Chondrocyte (in vitro differentiated cells): ENCODE measurements around the gene REEP1. TPM values are rescaled to one million over a fixed set of nuclear protein-coding genes. Genes with fewer than 3 reads are reported as not detected.

Source experiments
- DNase-seq: peaks from one replicate; pipeline ENCODE4 v3.0.0; 2021; ENCODE audit warnings: mixed read lengths, low spot score
- H3K27ac Mint-ChIP-seq: one replicate; pipeline ENCODE4 v1.8.0; 2021; ENCODE audit warnings: mild to moderate bottlenecking, moderate library complexity, mixed read lengths; ENCODE audit not compliant: unreplicated experiment
- H3K27me3 Mint-ChIP-seq: 2 replicates; pipeline ENCODE4 v1.8.0; 2021; ENCODE audit warnings: low read depth, mixed read lengths
- H3K36me3 Mint-ChIP-seq: 2 replicates; pipeline ENCODE4 v1.8.0; 2021; ENCODE audit warnings: low read depth, mixed read lengths
- H3K4me1 Mint-ChIP-seq: 2 replicates; pipeline ENCODE4 v1.8.0; 2021; ENCODE audit warnings: low read depth, mild to moderate bottlenecking, mixed read lengths
- H3K4me3 Mint-ChIP-seq: one replicate; pipeline ENCODE4 v1.8.0; 2021; ENCODE audit warnings: mild to moderate bottlenecking, moderate library complexity, mixed read lengths; ENCODE audit not compliant: unreplicated experiment
- H3K9me3 Mint-ChIP-seq: 2 replicates; pipeline ENCODE4 v1.8.0; 2021; ENCODE audit warnings: low read depth, mixed read lengths
- total RNA-seq: library from RNA; stranded (reverse); gene quantifications from 3 replicates; pipeline ENCODE4 v1.2.1, GENCODE V29; 2021
- TF ChIP-seq, protein P1 (sequence below): fragments of 200-600 bp; sonication (generic); IDR thresholded peaks from 2 replicates; pipeline ENCODE4 v1.5.0; 2021; ENCODE audit warnings: antibody characterized with exemption, mild to moderate bottlenecking, moderate library complexity

REEP1 gene
- total RNA-seq, 1 donor from 2014 or later = 2.4 TPM

- Mint-ChIP-seq H3K9me3 (no peaks in the 10 kb centered on the region), H3K4me1 (peaks cover under 1% of the 10 kb centered on the region), H3K4me3 (no peak overlapping the region), H3K36me3 (no peaks in the 10 kb centered on the region), H3K27me3 (peaks cover 17% of the 10 kb centered on the region), H3K27ac (no peak overlapping the region)
- TF ChIP-seq, protein P1, sequence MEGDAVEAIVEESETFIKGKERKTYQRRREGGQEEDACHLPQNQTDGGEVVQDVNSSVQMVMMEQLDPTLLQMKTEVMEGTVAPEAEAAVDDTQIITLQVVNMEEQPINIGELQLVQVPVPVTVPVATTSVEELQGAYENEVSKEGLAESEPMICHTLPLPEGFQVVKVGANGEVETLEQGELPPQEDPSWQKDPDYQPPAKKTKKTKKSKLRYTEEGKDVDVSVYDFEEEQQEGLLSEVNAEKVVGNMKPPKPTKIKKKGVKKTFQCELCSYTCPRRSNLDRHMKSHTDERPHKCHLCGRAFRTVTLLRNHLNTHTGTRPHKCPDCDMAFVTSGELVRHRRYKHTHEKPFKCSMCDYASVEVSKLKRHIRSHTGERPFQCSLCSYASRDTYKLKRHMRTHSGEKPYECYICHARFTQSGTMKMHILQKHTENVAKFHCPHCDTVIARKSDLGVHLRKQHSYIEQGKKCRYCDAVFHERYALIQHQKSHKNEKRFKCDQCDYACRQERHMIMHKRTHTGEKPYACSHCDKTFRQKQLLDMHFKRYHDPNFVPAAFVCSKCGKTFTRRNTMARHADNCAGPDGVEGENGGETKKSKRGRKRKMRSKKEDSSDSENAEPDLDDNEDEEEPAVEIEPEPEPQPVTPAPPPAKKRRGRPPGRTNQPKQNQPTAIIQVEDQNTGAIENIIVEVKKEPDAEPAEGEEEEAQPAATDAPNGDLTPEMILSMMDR = no peak
- no peak for DNase-seq
Measured at GRCh38 chr2:86243950-86244733, 93.3 kb downstream of the REEP1 start.

GRCh38 chr2:86243272-86243671 is 94.2 kb downstream of the REEP1 start:
- H3K4me3 Mint-ChIP-seq = no peak overlapping the region
- DNase-seq = no peak
- no peak overlapping the region for H3K27ac Mint-ChIP-seq
- H3K27me3 Mint-ChIP-seq = peaks cover 17% of the 10 kb centered on the region
- TF ChIP-seq, protein P1 = no peak
- no peaks in the 10 kb centered on the region for H3K36me3 Mint-ChIP-seq
- no peaks in the 10 kb centered on the region for H3K9me3 Mint-ChIP-seq
- no peaks in the 10 kb centered on the region for H3K4me1 Mint-ChIP-seq

GRCh38 chr2:86241611-86242010 is 95.8 kb downstream of the REEP1 start:
- Mint-ChIP-seq H3K4me1 (no peaks in the 10 kb centered on the region), H3K9me3 (no peaks in the 10 kb centered on the region), H3K36me3 (no peaks in the 10 kb centered on the region), H3K4me3 (no peak overlapping the region), H3K27me3 (peaks cover 17% of the 10 kb centered on the region), H3K27ac (no peak overlapping the region)
- TF ChIP-seq, protein P1 = no peak
- no peak for DNase-seq

- H3K27me3 Mint-ChIP-seq = peaks cover 19% of the 10 kb centered on the region
- no peaks in the 10 kb centered on the region for H3K36me3 Mint-ChIP-seq
- H3K9me3 Mint-ChIP-seq = no peaks in the 10 kb centered on the region
- no peak for DNase-seq
- H3K4me1 Mint-ChIP-seq = no peaks in the 10 kb centered on the region
- TF ChIP-seq, protein P1 = no peak
- no peak overlapping the region for H3K27ac Mint-ChIP-seq
- no peak overlapping the region for H3K4me3 Mint-ChIP-seq
Measured at GRCh38 chr2:86240251-86240650, 97.2 kb downstream of the REEP1 start.

GRCh38 chr2:86239745-86240144 is 97.7 kb downstream of the REEP1 start:
- no peak for DNase-seq
- Mint-ChIP-seq H3K4me3 (no peak overlapping the region), H3K4me1 (no peaks in the 10 kb centered on the region), H3K27me3 (peaks cover 19% of the 10 kb centered on the region), H3K36me3 (no peaks in the 10 kb centered on the region), H3K9me3 (no peaks in the 10 kb centered on the region), H3K27ac (no peak overlapping the region)
- TF ChIP-seq, protein P1 = no peak
